Body of pancreas (tissue), 4 donors: Measurements from ENCODE around the gene STRA6.

ENCODE experiments used
- POLR2A ChIP-seq, 3 donors: fragments of 450-650 bp; IDR thresholded peaks; one replicate each; pipeline ENCODE4 v1.6.1; 2016; ENCODE audit warnings: antibody characterized with exemption in 3 of 3, mild to moderate bottlenecking in 2 of 3
- TF ChIP-seq, protein P1 (sequence below), 7 experiments: fragments of 450-650 bp in 4 of 7; fragments of 200-600 bp in 3 of 7; sonication (generic) in 3 of 7; IDR thresholded peaks; one replicate each; pipeline ENCODE4 v1.5.1; 2016 to 2019; ENCODE audit warnings: antibody characterized with exemption in 7 of 7

DNA sequence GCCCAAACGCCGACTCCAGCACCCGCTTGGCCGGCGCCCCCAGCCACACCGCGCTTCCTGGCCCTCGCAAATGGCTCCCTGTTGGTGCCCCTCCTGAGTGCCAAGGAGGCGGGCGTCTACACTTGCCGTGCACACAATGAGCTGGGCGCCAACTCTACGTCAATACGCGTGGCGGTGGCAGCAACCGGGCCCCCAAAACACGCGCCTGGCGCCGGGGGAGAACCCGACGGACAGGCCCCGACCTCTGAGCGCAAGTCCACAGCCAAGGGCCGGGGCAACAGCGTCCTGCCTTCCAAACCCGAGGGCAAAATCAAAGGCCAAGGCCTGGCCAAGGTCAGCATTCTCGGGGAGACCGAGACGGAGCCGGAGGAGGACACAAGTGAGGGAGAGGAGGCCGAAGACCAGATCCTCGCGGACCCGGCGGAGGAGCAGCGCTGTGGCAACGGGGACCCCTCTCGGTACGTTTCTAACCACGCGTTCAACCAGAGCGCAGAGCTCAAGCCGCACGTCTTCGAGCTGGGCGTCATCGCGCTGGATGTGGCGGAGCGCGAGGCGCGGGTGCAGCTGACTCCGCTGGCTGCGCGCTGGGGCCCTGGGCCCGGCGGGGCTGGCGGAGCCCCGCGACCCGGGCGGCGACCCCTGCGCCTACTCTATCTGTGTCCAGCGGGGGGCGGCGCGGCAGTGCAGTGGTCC, 68.7 kb downstream of the STRA6 start:
- TF ChIP-seq, protein P1, sequence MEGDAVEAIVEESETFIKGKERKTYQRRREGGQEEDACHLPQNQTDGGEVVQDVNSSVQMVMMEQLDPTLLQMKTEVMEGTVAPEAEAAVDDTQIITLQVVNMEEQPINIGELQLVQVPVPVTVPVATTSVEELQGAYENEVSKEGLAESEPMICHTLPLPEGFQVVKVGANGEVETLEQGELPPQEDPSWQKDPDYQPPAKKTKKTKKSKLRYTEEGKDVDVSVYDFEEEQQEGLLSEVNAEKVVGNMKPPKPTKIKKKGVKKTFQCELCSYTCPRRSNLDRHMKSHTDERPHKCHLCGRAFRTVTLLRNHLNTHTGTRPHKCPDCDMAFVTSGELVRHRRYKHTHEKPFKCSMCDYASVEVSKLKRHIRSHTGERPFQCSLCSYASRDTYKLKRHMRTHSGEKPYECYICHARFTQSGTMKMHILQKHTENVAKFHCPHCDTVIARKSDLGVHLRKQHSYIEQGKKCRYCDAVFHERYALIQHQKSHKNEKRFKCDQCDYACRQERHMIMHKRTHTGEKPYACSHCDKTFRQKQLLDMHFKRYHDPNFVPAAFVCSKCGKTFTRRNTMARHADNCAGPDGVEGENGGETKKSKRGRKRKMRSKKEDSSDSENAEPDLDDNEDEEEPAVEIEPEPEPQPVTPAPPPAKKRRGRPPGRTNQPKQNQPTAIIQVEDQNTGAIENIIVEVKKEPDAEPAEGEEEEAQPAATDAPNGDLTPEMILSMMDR (IDR thresholded peaks at IDR 0.05), result no peak
- no peak for TF ChIP-seq POLR2A (IDR thresholded peaks at IDR 0.05)
